IMR-90 (cell line): ENCODE results near the gene RHOH.

Experiments
- BHLHE40 ChIP-seq: fragments of 150-350 bp; IDR thresholded peaks from 2 replicates; pipeline ENCODE4 v1.6.1; 2016; ENCODE audit warnings: mild to moderate bottlenecking, low read depth, low read length
- FOS ChIP-seq: fragments of 150-350 bp; IDR thresholded peaks from 2 replicates; pipeline ENCODE4 v1.6.1; 2016; ENCODE audit warnings: low read depth, low read length
- MAZ ChIP-seq: IDR thresholded peaks from 2 replicates; pipeline ENCODE4 v1.6.1; 2012; ENCODE audit warnings: low read depth, mild to moderate bottlenecking, low read length, improper control_type of control experiment, moderate library complexity, borderline replicate concordance
- NFE2L2 ChIP-seq: fragments of 150-350 bp; IDR thresholded peaks from 2 replicates; pipeline ENCODE4 v1.6.1; 2016; ENCODE audit warnings: low read depth, mild to moderate bottlenecking, low read length
- POLR2A ChIP-seq: IDR thresholded peaks from 2 replicates; pipeline ENCODE4 v1.6.1; 2012; ENCODE audit warnings: mild to moderate bottlenecking, low read depth, low read length
- SMC3 ChIP-seq: fragments of 150-350 bp; IDR thresholded peaks from 2 replicates; pipeline ENCODE4 v1.6.1; 2016; ENCODE audit warnings: low read depth, mild to moderate bottlenecking, antibody characterized with exemption, low read length, moderate library complexity
- TF ChIP-seq, protein P1 (sequence below): conservative IDR thresholded peaks from 2 replicates; pipeline ENCODE4 v1.5.1; 2012; ENCODE audit warnings: mild to moderate bottlenecking, low read depth, low read length, improper control_type of control experiment

DNA sequence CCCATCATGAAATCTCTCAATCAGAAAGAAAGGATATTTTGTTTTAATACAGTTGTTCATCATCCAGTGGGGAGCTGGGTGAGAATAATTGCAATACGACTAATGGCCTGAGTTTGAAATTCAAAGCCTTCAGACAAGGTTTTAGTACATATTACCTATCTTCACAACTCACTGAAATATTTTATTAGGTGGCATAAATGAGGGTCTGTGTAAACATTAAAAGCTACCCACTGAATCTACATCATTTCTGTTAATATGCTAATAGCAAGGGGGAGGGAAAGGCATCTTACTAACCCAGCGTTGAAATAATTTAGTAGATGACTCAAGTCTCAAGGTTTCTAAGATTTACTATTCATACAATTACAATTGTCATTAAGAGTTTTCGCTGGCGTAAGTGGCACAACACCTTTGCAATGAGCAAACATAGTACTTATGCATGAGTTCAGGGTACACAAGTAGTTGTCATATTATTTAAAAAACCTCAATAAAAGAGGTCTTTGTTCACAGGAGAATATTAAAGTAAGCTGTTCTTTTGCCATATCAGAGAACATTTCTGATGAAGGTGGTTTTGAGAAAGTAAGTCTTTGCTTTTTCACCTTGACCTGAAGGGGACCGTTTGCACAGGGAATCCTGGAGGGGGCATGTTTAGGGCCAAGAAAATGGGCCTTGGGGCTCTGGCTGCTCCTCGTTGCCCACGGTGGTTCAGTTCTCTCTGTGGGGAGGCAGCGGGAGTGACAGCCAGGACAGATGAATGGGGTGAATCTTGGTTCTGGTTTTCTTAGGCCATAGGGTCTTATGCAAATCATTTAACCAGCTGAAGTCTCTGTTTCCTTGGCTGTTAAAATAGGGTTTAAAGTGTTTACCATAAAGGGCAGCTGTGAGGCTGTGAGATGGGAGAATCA is 4.5 kb upstream of the RHOH start:
- TF ChIP-seq, protein P1, sequence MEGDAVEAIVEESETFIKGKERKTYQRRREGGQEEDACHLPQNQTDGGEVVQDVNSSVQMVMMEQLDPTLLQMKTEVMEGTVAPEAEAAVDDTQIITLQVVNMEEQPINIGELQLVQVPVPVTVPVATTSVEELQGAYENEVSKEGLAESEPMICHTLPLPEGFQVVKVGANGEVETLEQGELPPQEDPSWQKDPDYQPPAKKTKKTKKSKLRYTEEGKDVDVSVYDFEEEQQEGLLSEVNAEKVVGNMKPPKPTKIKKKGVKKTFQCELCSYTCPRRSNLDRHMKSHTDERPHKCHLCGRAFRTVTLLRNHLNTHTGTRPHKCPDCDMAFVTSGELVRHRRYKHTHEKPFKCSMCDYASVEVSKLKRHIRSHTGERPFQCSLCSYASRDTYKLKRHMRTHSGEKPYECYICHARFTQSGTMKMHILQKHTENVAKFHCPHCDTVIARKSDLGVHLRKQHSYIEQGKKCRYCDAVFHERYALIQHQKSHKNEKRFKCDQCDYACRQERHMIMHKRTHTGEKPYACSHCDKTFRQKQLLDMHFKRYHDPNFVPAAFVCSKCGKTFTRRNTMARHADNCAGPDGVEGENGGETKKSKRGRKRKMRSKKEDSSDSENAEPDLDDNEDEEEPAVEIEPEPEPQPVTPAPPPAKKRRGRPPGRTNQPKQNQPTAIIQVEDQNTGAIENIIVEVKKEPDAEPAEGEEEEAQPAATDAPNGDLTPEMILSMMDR, result no peak
- TF ChIP-seq NFE2L2, result no peak
- no peak for TF ChIP-seq POLR2A
- TF ChIP-seq MAZ, result no peak
- TF ChIP-seq SMC3, result no peak
- TF ChIP-seq FOS, result no peak
- no peak for TF ChIP-seq BHLHE40
